NB4 (cell line): Measurements from ENCODE around the gene FAM168B.

Source experiments
- DNase-seq: peaks from one replicate; pipeline ENCODE4 v3.0.0; 2010; ENCODE audit warnings: low read depth
- H3K4me3 ChIP-seq: one replicate; pipeline ENCODE4 v1.5.1; 2011; ENCODE audit warnings: mild to moderate bottlenecking, low read depth, low read length, moderate library complexity
- MYC ChIP-seq: IDR thresholded peaks from 2 replicates; pipeline ENCODE4 v1.6.1; 2011; ENCODE audit warnings: low read depth, low read length
- POLR2A ChIP-seq: IDR thresholded peaks from 2 replicates; pipeline ENCODE4 v1.6.1; 2011; ENCODE audit warnings: mild to moderate bottlenecking; ENCODE audit not compliant: insufficient read length; ENCODE audit errors: extremely low read depth
- TF ChIP-seq, protein P1 (sequence below): IDR thresholded peaks from 2 replicates; pipeline ENCODE4 v1.6.1; 2011; ENCODE audit warnings: low read depth, low read length
- TF ChIP-seq, protein P2 (sequence below): IDR thresholded peaks from one replicate; pipeline ENCODE4 v1.5.1; 2012; ENCODE audit warnings: low read depth, low read length

Gene FAM168B

DNA sequence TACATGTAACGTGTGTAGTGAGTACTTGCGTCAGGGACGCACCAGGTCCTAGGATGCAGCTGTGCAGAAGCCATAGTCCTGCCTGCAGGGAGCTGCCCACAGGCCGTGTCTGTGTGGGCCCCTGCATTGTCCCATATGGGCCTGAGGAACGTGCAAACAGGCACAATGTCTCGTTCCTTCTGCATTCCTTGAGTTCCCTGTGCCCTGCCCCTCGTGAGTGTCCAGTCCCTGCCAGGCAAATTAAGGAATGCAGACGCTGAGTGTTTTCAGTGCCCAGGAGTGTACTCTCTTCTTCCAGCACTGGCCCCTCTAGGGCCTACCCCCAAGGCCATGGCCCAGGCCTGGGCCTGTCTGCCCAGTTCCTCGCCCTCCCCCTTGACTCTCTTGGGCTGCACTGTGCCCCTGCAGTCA is 61.8 kb downstream of the FAM168B start:
- TF ChIP-seq MYC (no peak), POLR2A (no peak)
- TF ChIP-seq, protein P1, sequence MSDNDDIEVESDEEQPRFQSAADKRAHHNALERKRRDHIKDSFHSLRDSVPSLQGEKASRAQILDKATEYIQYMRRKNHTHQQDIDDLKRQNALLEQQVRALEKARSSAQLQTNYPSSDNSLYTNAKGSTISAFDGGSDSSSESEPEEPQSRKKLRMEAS, result no peak
- TF ChIP-seq, protein P2, sequence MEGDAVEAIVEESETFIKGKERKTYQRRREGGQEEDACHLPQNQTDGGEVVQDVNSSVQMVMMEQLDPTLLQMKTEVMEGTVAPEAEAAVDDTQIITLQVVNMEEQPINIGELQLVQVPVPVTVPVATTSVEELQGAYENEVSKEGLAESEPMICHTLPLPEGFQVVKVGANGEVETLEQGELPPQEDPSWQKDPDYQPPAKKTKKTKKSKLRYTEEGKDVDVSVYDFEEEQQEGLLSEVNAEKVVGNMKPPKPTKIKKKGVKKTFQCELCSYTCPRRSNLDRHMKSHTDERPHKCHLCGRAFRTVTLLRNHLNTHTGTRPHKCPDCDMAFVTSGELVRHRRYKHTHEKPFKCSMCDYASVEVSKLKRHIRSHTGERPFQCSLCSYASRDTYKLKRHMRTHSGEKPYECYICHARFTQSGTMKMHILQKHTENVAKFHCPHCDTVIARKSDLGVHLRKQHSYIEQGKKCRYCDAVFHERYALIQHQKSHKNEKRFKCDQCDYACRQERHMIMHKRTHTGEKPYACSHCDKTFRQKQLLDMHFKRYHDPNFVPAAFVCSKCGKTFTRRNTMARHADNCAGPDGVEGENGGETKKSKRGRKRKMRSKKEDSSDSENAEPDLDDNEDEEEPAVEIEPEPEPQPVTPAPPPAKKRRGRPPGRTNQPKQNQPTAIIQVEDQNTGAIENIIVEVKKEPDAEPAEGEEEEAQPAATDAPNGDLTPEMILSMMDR, result no peak
- no peak for DNase-seq
- no peak overlapping the region for H3K4me3 ChIP-seq

DNA sequence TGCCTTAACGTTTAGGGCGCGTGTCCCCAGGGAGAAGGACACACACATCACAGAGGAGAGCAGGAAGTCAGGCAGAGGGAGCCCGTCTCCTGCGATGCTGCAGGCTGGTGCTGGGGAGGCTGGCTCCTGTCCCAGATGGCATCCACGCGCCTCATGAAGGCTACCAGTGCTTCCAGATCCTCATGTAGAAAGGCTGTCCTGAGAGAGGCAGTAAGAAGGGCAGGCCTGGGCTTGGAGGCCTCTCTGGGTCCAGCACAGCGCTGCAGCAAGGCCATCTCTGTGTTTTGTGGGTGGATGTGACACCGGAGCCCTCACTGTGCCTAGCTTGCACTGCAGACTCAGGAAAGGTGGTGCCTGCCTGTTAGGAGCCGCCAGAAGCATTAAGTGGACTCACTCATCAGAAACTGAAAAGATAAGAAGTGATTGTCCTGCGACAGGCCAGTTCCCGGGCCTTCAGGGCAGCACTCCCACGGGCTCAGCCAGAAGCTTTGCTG is 62.7 kb downstream of the FAM168B start:
- TF ChIP-seq, protein P2, result no peak
- TF ChIP-seq, protein P1, result no peak
- no peak for TF ChIP-seq POLR2A
- TF ChIP-seq MYC, result no peak
- no peak for DNase-seq
- no peak overlapping the region for H3K4me3 ChIP-seq

DNA sequence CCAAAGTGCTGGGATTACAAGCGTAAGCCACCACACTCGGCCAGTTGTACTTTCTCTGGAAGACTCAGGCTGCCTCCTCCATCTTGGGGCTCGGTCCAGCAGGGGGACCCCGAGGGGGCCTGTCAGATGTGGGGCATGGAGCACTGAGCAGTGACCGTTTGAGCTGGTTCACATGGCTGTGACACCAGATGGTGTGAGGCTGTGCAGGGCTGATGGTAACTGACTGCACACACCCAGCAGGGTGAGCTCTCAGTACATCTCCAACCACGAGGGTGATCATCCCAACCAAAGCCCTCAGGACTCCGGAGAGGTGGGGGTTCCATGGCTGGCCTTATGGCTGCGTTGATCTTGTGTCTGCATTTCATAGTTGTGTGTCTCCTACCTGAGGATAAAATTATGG is 63.4 kb downstream of the FAM168B start:
- TF ChIP-seq, protein P2, result no peak
- no peak for TF ChIP-seq MYC
- no peak for TF ChIP-seq POLR2A
- TF ChIP-seq, protein P1, result no peak
- no peak overlapping the region for H3K4me3 ChIP-seq
- DNase-seq, result no peak

DNA sequence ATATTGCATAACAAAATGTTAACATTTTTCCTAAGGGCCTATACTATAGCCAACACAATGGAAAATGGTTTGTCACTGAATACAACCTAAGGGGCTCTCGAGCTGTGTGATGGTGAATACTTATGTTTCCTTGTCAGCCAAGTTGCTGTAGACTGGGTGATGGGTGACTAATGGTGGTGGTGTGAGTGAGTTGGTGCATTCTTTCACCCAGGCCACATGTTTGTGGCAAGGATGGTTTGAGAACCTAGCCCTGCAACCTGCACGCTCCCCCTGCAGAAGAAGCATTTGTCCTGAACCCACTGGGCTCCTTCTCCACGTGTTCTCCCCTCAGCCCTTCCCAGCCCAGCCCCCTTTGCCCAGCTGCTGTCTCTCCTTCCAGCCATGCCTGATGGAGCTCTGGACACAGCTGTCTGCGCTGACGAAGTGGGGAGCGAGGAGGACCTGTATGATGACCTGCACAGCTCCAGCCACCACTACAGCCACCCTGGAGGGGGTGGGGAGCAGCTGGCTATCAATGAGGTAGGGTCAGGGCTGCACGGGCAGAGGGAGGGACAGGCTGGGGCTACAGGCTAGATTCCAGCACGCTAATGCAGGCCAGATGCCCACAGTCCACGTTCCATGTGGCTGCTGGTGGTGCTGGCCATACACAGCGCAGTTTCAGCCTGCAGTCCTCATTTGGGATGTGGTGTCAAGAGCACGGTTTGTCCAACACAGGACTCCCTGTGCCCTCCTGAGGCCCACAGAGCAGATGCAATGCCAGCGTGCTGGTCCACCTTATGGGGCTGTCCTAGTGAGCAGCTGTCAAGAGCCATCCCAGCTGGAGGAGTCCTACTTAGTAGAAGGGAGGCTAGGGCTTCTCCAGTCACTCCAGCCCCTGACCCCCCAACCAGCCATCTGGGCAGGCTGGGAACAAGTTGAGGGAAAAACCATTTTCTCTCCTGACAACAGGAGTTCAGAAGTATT is 65.4 kb downstream of the FAM168B start:
- DNase-seq, result no peak
- TF ChIP-seq POLR2A, result no peak
- TF ChIP-seq, protein P2, result no peak
- no peak for TF ChIP-seq MYC
- TF ChIP-seq, protein P1, result no peak
- H3K4me3 ChIP-seq, result no peak overlapping the region

DNA sequence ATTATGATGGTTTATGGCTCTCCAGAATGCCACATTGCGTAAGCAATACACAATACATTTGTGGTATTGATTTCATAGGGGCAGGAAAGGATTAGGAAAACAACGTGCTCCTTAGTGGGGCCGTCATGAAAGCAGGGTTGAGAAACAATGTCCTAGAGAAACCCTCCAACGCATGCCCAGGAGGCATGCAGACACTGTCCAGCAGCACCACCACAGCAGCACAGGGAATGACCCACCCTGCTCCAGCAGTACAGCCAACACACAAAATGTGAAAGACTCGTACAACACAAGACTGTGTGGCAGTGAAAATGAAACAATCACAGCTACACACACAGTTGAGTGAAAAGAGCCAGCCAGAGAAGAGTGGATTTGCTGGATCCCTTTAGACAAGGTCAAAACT is 66.3 kb downstream of the FAM168B start:
- DNase-seq, result no peak
- TF ChIP-seq MYC (no peak), POLR2A (no peak)
- TF ChIP-seq, protein P1, result no peak
- TF ChIP-seq, protein P2, result no peak
- H3K4me3 ChIP-seq, result no peak overlapping the region
